Dermis blood vessel endothelial cell (primary cell): ENCODE measurements around the gene PHKA1. TPM values are rescaled to one million over a fixed set of nuclear protein-coding genes. Genes with fewer than 3 reads are reported as not detected.
"Not testable (repeated sequence)": the region's sequence is repeated elsewhere in the genome, so short reads cannot be mapped to it uniquely, and the experiment has no call there.

ENCODE experiments used
- DNase-seq: peaks from one replicate; pipeline ENCODE4 v3.0.0; 2010
- total RNA-seq: library from RNA; depleted of rRNA; stranded (reverse); fragments of >200 nt; gene quantifications from 2 replicates; pipeline ENCODE4 v1.2.3, GENCODE V29; 2014

The PHKA1 gene
- total RNA-seq, 1 donor from 2014 or later, result 9.7 TPM

DNA sequence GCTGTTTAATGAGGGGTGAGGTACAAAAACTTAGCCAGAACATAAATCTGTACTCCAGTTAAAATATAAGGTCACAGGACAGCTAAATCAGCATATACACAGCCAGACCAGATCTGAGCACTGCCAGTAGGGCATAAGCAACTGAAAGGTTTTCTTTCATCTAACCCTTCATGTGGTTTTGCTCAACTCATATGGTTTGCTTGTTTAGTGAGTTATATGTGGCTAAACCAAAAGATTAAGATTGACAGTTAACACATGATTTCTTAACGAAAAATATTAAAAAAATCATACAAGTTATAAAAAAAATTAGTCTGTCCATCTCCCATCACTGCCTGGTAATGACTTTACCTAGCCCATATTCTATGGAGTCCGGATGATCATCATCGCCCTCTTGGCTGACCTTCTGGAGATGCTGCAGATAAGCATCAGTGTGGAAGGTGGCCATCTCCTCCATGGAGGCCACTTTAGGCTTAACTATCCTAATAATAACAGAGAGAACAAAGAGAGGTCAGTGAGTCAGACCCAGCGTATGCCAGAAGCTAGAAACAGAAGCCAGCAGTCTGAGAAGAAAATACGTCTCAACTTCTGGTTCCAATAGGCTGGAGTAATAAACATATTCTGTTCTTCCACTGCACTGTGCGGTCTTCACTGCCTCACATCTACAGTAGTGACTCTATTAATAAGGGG is 145.6 kb downstream of the PHKA1 start:
- DNase-seq, result peak; percentile 59

DNA sequence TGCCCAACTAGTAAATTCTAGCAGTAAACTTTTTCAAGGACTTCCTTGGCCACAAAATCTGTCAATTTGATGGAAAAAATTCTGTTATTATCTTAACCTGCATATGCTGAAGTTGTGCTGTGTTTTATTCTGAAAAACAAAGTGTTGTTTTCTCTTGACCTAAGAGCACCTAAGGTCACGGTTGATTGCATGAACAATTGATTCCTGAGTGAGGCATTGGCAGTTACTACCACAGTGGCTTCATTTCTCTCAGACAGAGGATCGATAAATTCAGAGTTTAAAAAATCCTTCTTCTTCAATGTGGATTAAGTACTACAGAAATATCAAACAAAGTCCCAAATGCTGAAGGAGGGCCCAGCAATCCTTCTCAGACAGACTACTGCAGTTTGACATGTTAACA is 147.7 kb downstream of the PHKA1 start:
- no peak for DNase-seq

DNA sequence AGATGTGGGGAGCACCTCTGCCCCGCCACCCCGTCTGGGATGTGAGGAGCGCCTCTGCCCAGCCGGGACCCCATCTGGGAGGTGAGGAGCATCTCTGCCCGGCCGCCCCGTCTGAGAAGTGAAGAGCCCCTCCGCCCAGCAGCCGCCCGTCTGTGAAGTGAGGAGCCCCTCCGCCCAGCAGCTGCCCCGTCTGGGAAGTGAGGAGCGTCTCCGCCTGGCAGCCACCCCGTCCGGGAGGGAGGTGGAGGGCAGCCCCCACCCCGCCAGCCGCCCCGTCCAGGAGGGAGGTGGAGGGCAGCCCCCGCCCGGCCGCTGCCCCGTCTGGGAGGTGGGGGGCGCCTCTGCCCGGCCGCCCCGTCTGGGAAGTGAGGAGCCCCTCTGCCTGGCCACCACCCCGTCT is 154.5 kb downstream of the PHKA1 start:
- DNase-seq, result not testable (repeated sequence)

DNA sequence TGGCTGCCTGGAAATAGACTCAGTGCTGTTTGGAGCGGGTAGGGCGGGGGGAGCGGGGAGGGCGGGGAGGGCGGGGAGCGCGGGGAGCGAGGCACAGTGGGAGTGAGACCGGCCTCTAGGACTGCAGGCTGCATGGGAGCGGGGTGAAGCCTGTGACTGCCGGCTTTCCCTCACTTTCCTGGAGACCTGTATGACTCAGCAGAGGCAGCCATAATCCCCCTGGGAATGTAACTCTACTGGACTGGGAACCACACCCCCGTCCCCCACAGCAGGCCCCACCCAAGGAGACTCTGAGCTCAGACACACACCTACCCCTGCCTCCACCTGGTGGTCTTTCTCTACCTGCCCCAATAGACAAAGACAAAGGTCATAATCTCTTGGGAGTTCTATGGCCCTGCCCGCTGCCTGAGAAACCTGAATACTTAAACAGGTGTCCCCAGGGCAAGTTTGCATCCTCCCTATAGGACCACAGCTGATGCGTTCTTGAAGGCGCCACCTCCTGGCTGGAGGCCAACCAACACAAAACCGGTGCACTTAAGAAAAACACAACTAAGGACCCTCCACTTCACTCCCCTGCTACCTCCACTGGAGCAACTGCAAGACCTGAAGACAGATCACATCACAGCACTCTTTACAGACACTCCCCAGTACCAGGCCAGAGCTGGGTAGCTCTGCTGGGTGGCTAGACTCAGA is 159.5 kb downstream of the PHKA1 start:
- no peak for DNase-seq

DNA sequence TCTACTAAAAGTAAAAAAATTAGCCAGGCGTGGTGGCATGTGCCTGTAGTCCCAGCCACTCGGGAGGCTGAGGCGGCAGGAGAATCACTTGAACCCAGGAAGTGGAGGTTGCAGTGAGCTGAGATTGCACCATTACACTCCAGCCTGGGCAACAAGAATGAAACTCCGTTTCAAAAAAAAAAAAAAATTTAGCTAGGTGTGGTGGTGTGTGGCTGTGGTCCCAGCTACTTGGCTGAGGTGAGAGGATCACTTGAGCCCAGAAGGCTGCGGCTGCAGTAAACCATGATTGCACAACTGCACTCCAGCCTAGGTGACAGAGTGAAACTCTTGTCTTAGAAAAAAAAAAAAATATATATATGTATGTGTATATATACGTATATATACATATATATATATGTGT is 161.7 kb downstream of the PHKA1 start:
- not testable (repeated sequence) for DNase-seq

DNA sequence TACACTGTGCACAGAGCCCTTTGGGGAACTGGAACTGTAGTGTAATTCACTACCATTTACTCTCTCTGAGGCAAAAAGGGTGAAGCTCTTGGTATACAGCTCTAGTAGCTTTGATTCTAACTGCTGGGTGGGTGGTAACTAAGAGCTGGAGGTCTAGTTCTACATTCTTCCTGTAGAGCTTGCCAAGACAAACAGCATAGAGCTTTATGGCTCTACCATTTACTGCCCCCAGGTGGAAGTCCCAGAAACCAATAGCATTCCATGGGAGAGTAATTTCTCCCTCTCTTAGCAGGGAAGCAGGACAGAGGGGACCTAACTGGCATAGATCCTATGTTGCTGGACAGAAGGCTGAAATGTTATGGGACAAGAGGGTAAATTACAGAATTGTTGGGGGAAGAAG is 168.1 kb downstream of the PHKA1 start:
- peak; percentile 45 for DNase-seq

DNA sequence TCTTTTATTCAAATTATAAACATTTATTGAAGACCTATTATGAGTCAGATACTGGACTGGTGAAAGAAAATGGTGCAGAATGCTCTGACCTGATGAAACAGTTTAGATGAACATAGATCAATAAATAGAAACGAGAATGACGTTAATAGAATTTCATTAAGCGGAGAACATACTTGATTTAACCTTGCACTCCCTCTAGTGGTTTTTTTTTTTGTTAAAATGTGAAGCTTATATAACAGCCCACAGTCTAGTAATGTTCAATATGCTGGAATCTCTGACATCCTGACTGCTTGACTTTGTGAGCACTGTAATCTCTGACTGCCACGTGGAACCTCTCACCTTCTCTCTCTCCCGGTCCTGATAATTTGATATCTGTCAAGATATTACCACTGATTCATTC is 173.8 kb downstream of the PHKA1 start:
- DNase-seq, result peak; percentile 50

DNA sequence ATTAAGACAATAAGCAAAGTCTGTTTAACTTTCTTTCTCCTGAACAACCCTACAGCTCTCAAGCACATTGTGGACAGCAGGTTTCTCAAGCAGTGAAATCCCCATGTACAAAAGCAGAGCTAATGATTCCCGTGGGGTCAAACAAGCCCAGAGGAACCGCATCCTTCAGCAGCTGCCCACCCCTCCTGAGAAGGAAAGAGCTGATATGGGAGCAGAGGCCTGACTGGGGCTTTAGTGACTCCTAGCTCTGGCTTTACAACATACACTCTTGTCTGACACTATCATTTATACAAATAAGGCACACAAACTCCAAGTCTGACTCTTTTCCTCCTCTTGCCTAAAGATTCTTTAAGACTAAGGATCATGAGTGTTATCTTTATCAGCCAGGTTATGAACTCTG is 174.3 kb downstream of the PHKA1 start:
- DNase-seq, result no peak

DNA sequence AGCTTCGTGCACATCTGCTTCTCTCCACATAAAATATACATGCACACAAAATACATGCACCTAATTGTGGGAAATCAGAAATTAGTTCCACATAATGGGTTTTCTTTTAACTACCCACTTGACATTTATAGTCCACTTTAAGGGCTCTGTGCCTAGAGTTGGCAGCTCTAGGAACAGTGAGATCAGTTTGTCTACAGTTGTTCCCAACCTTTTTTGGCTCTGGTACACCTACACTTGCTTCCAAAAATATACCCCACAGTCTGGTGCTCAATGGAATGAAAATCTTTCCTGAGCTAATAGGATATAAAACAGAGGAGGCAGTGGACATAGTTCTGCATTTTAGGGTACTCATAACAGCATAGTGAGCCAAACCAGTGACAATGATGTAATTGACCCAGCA is 177.6 kb downstream of the PHKA1 start:
- no peak for DNase-seq

DNA sequence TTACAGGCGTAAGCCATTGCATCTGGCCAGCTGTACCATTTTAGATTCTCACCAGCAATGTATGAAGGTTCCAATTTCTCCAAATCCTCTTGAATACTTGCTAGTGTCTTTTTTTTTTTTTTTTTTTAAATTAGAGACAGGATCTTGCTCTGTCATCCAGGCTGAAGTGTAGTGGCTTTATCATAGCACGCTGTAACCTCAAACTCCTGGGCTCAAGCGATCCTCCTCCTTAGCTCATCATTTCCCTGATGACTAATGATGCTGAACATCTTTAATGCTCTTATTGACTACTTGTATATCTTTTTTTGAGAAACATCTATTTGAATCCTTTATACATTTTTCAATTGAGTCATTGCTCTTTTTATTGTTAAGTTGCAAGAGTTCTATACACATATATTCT is 181.7 kb downstream of the PHKA1 start:
- no peak for DNase-seq

Other genes starting within 250 kb of the PHKA1 start
- 26.5 and 32.8 TPM in 2 replicates for gene HDAC8, start 141.5 kb downstream of the PHKA1 start, total RNA-seq
- gene DMRTC1B, start 62.6 kb upstream of the PHKA1 start, total RNA-seq, result not detected in 2 replicates
- not detected in 2 replicates for gene FAM236B, start 68.4 kb upstream of the PHKA1 start, total RNA-seq
- not detected in 2 replicates for gene FAM236D, start 93.9 kb upstream of the PHKA1 start, total RNA-seq
- not detected in 2 replicates for gene FAM236C, start 198.3 kb upstream of the PHKA1 start, total RNA-seq
- gene FAM236A, start 223.9 kb upstream of the PHKA1 start, total RNA-seq, result not detected in 2 replicates
- gene DMRTC1, start 229.5 kb upstream of the PHKA1 start, total RNA-seq, result not detected in 2 replicates